ENCODE measurements around the gene KCTD21. TPM values are rescaled to one million over a fixed set of nuclear protein-coding genes. Genes with fewer than 3 reads are reported as not detected.

The KCTD21 gene
- total and polyA plus RNA-seq, 2 of the 4 experiments (the other 2 are of a cell fraction), result 12.2 to 12.5 TPM

DNA sequence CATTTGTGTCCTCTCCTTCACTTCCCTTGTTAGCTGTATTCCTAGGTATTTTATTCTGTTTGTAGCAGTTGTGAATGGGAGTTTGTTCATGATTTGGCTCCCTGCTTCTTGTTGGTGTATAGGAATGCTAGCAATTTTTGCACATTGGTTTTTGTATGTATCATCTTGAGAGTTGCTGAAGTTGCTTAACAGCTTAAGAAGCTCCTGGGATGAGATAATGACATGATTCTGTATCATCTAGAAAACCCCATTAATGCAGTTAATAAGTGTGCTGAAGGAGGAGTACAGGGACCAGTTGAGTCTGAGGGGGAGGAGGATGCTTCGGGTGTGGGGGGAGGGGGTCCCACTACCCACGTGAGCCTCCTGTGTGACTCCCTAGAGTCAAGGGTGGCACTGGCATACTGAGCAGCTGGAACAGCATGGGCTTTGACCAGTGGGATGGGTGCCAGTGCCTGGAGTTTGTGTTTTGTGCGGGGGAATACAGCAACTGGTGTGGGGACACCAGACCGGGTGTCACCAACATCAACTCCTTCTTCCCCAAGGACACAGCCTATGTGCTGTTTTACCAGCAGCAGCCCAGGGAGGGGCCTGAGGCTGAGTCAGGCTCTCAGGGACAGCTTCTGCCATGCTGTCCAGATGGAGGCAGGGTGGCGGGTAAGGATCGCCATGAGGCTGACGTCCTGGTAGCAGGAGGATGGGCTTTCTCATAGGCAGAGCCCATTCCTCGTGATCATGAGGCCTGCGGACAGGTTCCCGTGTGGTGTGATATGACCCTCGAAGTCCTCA, 24.4 kb upstream of the KCTD21 start:
- CTCF ChIA-PET, result no interaction called here
- WGBS, 2 experiments (ENCODE audit: extremely low coverage in 2 of 2, insufficient read length in 1 of 2), result 100% methylated on average over 1 of the region's 11 CpGs; no CpG with 5 or more reads in 1 of the 2 experiments
- dilution Hi-C loops (cut with HindIII; ENCODE audit: low sequenced_read_pairs, unreplicated experiment), result no loop called here

More for the DNA sequence above, 24.4 kb upstream of the KCTD21 start:
- Histone ChIP-seq H3K4me1 (ENCODE audit: control insufficient read depth, insufficient read depth, low read length) (peaks cover 10% of the 10 kb centered on the region), H3K9me3 (ENCODE audit: control insufficient read depth, insufficient read depth, low read length) (no peaks in the 10 kb centered on the region), H2BK15ac (ENCODE audit: low read depth, low read length) (no peak overlapping the region), H3K4me3 (ENCODE audit: insufficient read depth, low read depth, low read length) (no peak overlapping the region), H2AFZ (replicated peaks; ENCODE audit: low read length, poor library complexity) (no peak overlapping the region), H3K18ac (ENCODE audit: low read depth, low read length) (no peak overlapping the region), H2BK20ac (ENCODE audit: low read depth, low read length) (no peak overlapping the region), H2BK120ac (ENCODE audit: low read depth, low read length) (no peak overlapping the region), H3K9ac (ENCODE audit: low read depth, low read length) (no peak overlapping the region), H4K8ac (ENCODE audit: low read depth in 2 of 2, low read length in 2 of 2) (no peak overlapping the region), H2AK5ac (ENCODE audit: low read depth, low read length) (peak overlapping the region; percentile 21; the same call in 1 of the 2 replicates), H3K9me1 (ENCODE audit: insufficient read depth, low read length) (peaks cover 27% of the 10 kb centered on the region), H3K23ac (ENCODE audit: low read depth, low read length) (no peak overlapping the region), H3K27ac (ENCODE audit: insufficient read depth, low read length) (no peak overlapping the region; the same call in 1 of the 2 replicates), H3K4ac (ENCODE audit: low read depth, low read length) (no peak overlapping the region), H2AK9ac (replicated peaks; ENCODE audit: low read depth, low read length, poor library complexity) (peak overlapping the region; percentile 47), H4K5ac (ENCODE audit: low read depth, low read length) (no peak overlapping the region), H3K56ac (ENCODE audit: extremely low read depth, insufficient read depth, low read length) (no peak overlapping the region), H4K91ac (ENCODE audit: insufficient read depth, low read depth, low read length) (no peak overlapping the region), H4K20me1 (ENCODE audit: insufficient read depth, low read length) (peaks cover 22% of the 10 kb centered on the region), H3K36me3 (ENCODE audit: control insufficient read depth, insufficient read depth, low read length) (peaks cover 58% of the 10 kb centered on the region), H3K79me1 (ENCODE audit: low read depth in 1 of 2, low read length in 2 of 2) (peaks cover 5 to 47% of the 10 kb centered on the region in 2 experiments; a peak in 2 of 4 replicates), H3K27me3 (ENCODE audit: control insufficient read depth, insufficient read depth, low read length) (no peaks in the 10 kb centered on the region), H3K14ac (replicated peaks; ENCODE audit: low read depth, low read length) (no peak overlapping the region), H2BK5ac (ENCODE audit: low read depth, low read length, poor library complexity, severe bottlenecking) (no peak overlapping the region), H3K4me2 (ENCODE audit: low read depth, low read length) (no peak overlapping the region)
- TF ChIP-seq, protein P1, sequence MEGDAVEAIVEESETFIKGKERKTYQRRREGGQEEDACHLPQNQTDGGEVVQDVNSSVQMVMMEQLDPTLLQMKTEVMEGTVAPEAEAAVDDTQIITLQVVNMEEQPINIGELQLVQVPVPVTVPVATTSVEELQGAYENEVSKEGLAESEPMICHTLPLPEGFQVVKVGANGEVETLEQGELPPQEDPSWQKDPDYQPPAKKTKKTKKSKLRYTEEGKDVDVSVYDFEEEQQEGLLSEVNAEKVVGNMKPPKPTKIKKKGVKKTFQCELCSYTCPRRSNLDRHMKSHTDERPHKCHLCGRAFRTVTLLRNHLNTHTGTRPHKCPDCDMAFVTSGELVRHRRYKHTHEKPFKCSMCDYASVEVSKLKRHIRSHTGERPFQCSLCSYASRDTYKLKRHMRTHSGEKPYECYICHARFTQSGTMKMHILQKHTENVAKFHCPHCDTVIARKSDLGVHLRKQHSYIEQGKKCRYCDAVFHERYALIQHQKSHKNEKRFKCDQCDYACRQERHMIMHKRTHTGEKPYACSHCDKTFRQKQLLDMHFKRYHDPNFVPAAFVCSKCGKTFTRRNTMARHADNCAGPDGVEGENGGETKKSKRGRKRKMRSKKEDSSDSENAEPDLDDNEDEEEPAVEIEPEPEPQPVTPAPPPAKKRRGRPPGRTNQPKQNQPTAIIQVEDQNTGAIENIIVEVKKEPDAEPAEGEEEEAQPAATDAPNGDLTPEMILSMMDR (conservative IDR thresholded peaks at IDR 0.05; ENCODE audit: low read depth, low read length), result no peak
- TF ChIP-seq MAFK (IDR thresholded peaks at IDR 0.05; ENCODE audit: low read depth, low read length) (0 out of 2 replicates have a peak, but pooled peaks have one; percentile 13), RAD21 (IDR thresholded peaks at IDR 0.05; ENCODE audit: low read length) (no peak), CEBPB (IDR thresholded peaks at IDR 0.05; ENCODE audit: low read depth, low read length) (peak; percentile 71; the same call in 1 of the 2 replicates), RCOR1 (IDR thresholded peaks at IDR 0.05; ENCODE audit: insufficient replicate concordance, low read length) (no peak), SMC3 (IDR thresholded peaks at IDR 0.05; ENCODE audit: low read depth, low read length) (no peak), POLR2A (IDR thresholded peaks at IDR 0.05; ENCODE audit: low read depth, low read length) (no peak)
- TF ChIP-seq, protein P2, sequence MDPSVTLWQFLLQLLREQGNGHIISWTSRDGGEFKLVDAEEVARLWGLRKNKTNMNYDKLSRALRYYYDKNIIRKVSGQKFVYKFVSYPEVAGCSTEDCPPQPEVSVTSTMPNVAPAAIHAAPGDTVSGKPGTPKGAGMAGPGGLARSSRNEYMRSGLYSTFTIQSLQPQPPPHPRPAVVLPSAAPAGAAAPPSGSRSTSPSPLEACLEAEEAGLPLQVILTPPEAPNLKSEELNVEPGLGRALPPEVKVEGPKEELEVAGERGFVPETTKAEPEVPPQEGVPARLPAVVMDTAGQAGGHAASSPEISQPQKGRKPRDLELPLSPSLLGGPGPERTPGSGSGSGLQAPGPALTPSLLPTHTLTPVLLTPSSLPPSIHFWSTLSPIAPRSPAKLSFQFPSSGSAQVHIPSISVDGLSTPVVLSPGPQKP (IDR thresholded peaks at IDR 0.05; ENCODE audit: borderline replicate concordance, low read depth, low read length), result no peak
- in situ Hi-C loops (cut with MboI; ENCODE audit: low sequenced_read_pairs) (no loop called here), intact Hi-C loops (cut with micrococcal nuclease) (loop anchor here (2.0 kb wide), 1 partner anchor 24 kb away; the partner anchor contains the start of genes KCTD21 and USP35)
- no TSS peak for BruUV-seq (replicated peaks)
- peak; percentile 76 for DNase-seq
- POLR2A ChIA-PET (ENCODE audit: unreplicated experiment), result no interaction called here
- peak; percentile 68 for ATAC-seq (ENCODE audit: low read depth)
